Thyroid gland (tissue), 4 donors: Measurements from ENCODE around the gene FOXC1.

Experiments
- POLR2A ChIP-seq, 2 donors: fragments of 450-650 bp; IDR thresholded peaks; one replicate each; pipeline ENCODE4 v1.6.1; 2017; ENCODE audit warnings: antibody characterized with exemption in 2 of 2, mild to moderate bottlenecking in 2 of 2, moderate library complexity in 1 of 2
- TF ChIP-seq, protein P1 (sequence below), 6 experiments: fragments of 200-600 bp in 3 of 6; fragments of 450-650 bp in 3 of 6; sonication (generic) in 3 of 6; IDR thresholded peaks; one replicate each; pipeline ENCODE4 v1.5.1; 2016 to 2019; ENCODE audit warnings: antibody characterized with exemption in 6 of 6, mild to moderate bottlenecking in 2 of 6, inconsistent platforms in 1 of 6, moderate library complexity in 1 of 6

DNA sequence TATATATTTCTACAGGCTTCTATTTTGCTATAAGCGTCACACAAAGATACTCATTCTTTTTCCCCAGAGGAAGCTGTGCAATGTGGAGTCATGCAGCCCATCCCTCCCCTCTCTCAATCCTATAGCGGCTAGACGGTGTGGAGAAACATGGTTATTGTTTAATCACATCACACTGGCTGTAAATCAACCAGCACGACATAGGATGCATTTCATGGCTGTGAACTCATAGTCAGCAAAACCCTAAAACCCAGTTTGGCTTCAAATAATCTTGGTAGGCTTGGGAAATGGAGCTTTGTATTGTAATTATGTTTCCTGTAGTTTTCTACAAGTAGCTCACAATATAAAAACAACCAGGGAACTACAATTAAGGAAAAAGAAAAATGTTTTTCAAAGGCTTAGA is 16.8 kb downstream of the FOXC1 start:
- TF ChIP-seq, protein P1, sequence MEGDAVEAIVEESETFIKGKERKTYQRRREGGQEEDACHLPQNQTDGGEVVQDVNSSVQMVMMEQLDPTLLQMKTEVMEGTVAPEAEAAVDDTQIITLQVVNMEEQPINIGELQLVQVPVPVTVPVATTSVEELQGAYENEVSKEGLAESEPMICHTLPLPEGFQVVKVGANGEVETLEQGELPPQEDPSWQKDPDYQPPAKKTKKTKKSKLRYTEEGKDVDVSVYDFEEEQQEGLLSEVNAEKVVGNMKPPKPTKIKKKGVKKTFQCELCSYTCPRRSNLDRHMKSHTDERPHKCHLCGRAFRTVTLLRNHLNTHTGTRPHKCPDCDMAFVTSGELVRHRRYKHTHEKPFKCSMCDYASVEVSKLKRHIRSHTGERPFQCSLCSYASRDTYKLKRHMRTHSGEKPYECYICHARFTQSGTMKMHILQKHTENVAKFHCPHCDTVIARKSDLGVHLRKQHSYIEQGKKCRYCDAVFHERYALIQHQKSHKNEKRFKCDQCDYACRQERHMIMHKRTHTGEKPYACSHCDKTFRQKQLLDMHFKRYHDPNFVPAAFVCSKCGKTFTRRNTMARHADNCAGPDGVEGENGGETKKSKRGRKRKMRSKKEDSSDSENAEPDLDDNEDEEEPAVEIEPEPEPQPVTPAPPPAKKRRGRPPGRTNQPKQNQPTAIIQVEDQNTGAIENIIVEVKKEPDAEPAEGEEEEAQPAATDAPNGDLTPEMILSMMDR (IDR thresholded peaks at IDR 0.05): no peak
- no peak for TF ChIP-seq POLR2A (IDR thresholded peaks at IDR 0.05)
